ENCODE measurements around the gene FGFRL1.
"Not testable (repeated sequence)": the region's sequence is repeated elsewhere in the genome, so short reads cannot be mapped to it uniquely, and the experiment has no call there.

FGFRL1 gene

DNA sequence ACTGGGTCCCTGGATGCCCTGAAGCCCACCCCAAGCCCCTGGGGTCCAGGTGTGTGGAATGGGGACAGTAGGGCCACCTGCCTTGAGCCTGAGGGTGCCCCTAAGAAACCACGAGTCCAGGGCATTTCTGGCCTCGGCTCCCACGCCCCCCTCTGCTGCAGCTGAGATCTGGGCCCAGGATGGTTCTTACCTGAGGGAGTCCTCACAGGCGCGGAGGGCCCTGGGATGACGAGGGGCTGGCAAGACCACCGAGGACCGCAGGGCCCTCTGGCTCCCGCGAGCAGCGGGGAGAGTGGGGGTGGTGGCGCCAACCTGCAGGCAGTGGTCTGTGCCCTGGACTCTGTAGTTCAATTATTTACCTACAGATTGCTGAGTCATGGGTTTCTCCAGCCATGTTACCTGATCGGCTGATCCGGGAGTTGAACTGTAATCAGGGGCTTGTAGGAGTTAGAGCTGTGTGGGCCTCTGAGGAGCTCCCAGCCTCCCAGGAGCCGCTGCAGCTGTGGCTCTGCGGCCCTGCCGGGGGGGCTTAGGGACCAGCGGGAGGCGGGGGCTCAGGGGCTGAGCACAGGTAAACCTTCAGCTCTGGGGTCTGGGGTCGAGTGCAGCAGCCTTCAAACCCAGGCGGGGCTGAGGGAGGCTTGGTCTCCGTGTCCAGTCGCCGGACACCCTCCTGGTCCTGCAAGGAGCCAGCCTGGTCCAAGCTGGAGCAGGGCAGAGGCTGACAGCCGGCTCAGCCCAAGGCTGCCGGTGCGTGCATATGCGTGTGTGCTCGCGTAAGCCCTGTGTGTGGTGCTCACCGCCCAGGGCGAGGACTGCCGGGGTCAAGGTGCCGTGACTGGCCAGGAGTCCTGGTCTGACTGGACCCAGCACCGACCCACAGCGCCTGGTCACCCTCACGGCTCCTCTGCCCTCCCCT lies 18.1 kb upstream of the FGFRL1 start, which contains the start of gene SLC26A1:
SLC26A1 (minus strand) TSS at position 294 of the 919 bp plus-strand sequence. CDS start 1,701 bp downstream, outside the sequence.
- no peak within 1 kb of the TSS for H3K4me3 ChIP-seq (ENCODE audit: low read length)
- no peak for TF ChIP-seq ZNF274 (IDR thresholded peaks at IDR 0.05; ENCODE audit: low read depth, low read length)

DNA sequence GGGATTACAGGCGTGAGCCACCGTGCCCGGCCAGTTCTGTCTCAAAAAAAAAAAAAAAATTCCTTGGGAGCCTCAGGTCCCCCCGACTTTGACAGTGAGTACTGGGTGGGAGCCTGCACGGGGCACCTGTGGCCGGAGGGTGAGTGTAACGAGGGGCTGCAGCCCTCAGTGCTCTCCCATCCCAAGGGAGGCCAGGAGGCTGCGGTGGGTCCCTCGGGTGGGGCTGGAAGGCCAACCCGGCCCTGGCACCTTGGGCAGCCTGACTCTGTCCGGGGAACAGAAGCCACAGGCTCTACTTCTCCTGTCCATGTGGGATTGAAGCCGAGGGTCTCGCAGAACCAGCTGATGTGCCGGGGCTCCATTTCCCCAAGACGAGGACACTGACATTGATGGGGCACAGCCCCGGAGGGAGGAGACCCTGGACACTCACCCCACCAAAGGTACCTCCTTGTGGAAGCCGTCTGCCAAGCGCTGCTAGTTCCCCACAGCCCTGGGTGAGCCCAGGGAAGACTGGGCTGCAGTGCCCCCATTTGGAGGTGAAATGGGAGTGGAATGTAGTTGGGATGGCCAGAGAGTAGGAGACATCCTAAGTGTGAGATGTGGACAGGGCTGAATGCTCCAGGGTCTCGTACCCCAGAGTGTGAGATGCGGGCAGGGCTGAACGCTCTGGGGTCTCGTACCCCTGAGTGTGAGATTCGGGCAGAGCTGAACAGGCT lies 16.0 kb upstream of the FGFRL1 start:
- no peak for TF ChIP-seq ZNF274 (IDR thresholded peaks at IDR 0.05; ENCODE audit: low read depth, low read length)
- H3K4me3 ChIP-seq (ENCODE audit: low read length): no peak overlapping the region

DNA sequence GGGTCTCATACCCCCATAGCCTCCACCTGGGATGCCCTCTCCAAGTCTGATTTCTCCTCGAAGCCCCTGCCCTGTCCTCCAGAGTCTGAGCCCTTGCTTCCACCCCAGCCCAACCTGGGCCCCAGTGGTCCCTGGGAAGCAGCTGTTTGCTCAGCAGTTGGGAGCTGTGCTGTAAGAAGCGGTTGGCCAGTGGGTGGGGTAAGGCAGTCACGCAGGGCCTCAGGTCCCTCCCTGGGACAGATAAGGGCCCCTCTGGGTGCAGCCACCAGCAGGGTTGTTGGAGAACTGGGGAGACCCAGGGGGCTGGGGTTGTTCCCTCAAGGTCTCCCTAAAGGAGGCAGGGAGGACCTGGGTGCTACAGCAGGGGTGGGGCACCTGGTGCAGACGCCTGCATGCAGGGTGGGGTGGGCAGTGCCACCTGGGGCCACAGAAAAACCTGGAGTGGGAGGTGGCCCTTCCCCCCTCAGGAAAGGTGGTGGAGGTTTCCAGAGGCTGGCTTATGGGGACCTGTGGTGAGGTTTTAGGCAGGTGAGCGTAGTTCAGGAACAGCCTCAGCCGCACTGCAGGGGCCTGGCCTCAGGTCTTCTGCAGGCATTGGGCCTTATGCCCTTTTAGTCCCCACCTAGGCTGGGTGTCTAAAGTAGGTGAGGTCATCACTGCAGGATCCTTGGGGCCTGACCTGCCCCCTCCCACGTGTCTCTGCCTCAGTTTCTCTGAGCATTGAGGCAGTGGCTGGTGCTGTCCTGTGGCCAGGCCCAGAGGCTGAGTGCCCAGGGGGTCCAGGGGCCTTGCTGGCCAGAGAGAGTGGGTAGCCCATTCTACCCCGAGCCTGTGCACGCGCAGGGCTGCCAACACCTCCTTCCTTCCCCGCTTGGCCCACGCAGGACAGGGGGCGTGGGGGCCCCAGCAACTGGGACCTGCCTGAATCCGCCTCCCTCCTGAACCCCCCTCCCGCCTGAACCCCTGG lies 15.1 kb upstream of the FGFRL1 start:
- H3K4me3 ChIP-seq (ENCODE audit: low read length): no peak overlapping the region
- no peak for TF ChIP-seq ZNF274 (IDR thresholded peaks at IDR 0.05; ENCODE audit: low read depth, low read length)

DNA sequence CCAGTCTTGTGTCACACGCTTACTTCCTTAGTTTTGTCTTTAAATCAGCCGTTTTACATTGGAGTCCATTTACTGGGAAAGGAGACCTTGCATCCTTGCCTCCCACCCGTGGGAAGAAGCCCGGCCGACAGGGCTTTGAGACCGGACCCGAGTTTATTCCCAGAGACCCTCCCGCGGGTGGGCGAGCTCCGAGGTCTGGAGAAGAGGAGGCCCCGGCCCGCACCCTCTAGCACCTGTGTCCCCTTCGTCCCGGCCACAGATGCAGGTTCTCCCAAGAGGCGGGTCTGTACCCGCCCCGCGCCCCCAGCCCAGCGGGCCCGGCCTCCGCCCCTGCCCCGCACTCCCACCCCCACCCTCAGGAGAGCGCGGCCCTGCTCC lies 14.4 kb upstream of the FGFRL1 start:
- TF ChIP-seq ZNF274 (IDR thresholded peaks at IDR 0.05; ENCODE audit: low read depth, low read length): no peak

DNA sequence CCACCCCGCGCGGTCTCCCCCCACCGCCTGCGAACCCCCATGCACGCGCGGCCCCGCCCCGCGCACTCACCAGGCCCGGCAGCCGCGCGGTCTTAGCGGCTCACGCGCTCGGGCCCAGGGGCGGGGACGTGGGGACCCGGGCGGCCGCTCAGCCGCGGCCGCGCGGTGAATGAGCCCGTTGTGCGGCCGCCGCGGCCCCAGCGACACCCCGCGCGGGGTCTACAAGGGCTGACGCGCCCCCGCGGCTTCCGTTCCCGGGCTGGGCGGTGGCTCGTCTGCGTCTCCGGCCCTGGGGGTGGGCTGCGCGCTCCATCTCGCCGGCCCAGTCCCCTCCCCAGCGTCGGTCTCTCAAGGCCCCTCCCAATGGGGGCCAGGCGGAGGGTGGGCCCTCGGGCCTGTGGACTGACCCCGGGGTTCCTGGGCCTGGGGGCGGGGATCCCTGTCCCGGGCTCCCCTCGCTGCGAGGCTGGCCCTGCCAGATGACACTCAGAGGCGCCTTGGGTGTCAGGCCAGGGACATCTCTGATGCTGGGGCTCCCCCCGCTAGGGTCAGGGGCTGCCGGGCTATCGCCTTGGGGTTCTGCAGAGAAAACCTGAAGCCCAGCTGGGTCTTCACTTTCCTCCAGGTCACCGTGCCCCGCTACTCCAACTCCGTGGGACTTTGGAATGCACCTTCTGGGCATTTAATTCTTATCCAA lies 13.9 kb upstream of the FGFRL1 start:
- no peak for TF ChIP-seq ZNF274 (IDR thresholded peaks at IDR 0.05; ENCODE audit: low read depth, low read length)
- H3K4me3 ChIP-seq (ENCODE audit: low read length): no peak overlapping the region

More for the DNA sequence above, 14.4 kb upstream of the FGFRL1 start:
- no peak overlapping the region for H3K4me3 ChIP-seq (ENCODE audit: low read length)

DNA sequence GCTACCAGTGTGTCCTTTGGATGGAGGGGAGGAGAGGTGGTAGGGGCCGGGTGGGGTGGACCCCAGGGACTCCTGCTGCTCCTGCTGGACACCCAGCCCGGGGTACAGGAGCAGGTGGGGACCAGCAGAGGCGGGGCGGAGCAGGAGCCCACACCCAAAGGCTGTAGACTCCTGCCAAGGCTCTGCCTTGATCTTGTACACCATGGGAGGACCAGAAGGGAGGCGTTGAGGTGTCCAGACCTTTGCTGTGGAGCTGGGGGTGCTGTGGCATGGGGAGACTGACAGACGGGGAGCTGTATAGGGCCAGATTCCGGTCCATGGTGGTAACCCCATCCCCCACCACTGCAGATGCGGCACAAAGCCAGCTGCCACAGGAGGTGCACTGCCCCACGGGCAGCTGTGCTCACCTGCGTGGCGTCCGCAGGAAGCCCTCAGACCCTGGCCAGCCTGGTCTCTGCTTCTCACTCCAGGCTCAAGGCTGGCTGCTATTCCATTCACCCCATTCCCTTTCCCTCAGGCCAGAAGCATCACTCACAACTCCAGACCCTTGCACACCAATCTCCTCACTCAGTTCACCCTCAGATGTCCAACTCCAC lies 13.2 kb upstream of the FGFRL1 start:
- no peak overlapping the region for H3K4me3 ChIP-seq (ENCODE audit: low read length)
- no peak for TF ChIP-seq ZNF274 (IDR thresholded peaks at IDR 0.05; ENCODE audit: low read depth, low read length)

DNA sequence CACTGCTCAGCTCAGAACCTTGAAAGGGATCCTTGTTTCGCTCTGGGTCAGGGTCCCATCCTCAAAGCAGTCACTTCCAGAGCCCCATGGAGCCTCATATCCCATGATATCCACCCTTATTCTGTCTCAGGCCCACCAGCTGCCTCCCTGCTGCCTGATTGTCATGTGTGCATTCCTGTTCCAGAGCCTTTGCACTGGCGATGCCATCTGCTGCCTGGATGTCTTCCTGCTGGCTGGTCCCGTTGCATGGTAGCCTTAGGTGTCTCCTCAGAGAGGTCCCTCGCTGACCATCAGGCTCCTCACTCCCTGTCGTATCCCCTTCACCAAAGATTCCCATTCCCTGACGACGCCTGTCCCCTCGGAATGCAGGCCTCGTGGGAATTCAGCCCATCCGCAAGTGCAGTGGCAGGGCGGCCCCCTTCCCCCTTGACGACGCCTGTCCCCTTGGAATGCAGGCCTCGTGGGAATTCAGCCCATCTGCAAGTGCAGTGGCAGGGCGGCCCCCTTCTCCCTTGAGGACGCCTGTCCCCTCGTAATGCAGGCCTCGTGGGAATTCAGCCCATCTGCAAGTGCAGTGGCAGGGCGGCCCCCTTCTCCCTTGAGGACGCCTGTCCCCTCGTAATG lies 12.1 kb upstream of the FGFRL1 start:
- H3K4me3 ChIP-seq (ENCODE audit: low read length): not testable (repeated sequence)

DNA sequence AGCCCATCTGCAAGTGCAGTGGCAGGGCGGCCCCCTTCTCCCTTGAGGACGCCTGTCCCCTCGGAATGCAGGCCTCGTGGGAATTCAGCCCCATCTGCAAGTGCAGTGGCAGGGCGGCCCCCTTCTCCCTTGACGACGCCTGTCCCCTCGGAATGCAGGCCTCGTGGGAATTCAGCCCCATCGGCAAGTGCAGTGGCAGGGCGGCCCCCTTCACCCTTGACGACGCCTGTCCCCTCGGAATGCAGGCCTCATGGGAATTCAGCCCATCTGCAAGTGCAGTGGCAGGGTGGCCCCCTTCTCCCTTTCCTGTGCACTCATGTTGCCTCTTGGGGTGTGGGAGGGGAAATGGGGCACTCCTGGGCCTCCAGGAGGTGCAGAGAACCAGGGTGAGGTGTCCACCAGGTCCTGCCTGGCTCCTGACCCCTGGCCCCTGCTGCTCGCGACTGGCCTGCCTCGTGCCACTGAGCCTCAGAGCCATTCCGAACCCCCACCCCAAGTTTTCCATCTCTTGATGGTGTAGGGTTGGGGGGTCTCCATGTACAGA lies 11.5 kb upstream of the FGFRL1 start:
- H3K4me3 ChIP-seq (ENCODE audit: low read length): no peak overlapping the region
- TF ChIP-seq ZNF274 (IDR thresholded peaks at IDR 0.05; ENCODE audit: low read depth, low read length): no peak

DNA sequence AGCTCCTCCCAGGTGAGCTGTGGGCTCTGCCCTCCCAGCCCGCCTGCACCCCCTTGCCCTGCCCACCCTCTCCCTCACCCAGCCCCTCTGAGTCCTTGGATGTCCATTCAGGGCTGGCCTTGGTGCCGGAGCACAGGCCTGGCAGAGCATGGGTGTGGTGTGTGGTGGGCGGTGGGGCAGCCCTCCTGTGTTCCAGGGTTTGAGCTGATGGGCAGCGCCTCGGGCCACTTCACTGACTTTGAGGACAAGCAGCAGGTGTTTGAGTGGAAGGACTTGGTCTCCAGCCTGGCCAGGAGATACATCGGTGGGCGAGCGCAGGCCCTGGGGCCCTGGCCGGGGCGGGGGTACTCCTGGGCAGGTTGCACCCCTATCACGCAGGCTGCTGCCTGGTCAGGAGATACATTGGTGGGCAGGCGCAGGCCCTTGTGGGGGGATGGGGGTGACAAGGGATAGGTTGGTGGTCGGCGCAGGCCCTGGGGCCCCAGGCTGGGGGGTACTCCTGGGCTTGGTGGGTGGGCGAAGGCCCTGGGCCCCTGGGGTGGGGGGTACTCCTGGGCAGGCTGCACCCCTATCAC lies 10.7 kb upstream of the FGFRL1 start:
- no peak for TF ChIP-seq ZNF274 (IDR thresholded peaks at IDR 0.05; ENCODE audit: low read depth, low read length)
- no peak overlapping the region for H3K4me3 ChIP-seq (ENCODE audit: low read length)

DNA sequence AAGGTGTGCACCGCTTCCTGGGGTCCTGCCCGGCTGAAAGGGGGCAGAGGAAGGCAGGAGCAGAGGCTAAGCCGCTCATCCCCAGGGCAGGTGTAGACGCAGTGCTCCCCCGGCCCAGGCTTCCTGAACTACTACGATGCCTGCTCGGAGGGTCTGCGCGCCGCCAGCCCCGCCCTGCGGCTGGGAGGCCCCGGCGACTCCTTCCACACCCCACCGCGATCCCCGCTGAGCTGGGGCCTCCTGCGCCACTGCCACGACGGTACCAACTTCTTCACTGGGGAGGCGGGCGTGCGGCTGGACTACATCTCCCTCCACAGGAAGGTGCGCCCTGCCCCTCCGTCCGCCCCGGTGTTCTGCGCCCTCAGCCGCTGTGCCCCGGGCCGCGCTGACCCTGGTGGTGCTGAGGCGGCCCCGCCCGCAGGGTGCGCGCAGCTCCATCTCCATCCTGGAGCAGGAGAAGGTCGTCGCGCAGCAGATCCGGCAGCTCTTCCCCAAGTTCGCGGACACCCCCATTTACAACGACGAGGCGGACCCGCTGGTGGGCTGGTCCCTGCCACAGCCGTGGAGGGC lies 9.8 kb upstream of the FGFRL1 start:
- no peak for TF ChIP-seq ZNF274 (IDR thresholded peaks at IDR 0.05; ENCODE audit: low read depth, low read length)
- H3K4me3 ChIP-seq (ENCODE audit: low read length): no peak overlapping the region

DNA sequence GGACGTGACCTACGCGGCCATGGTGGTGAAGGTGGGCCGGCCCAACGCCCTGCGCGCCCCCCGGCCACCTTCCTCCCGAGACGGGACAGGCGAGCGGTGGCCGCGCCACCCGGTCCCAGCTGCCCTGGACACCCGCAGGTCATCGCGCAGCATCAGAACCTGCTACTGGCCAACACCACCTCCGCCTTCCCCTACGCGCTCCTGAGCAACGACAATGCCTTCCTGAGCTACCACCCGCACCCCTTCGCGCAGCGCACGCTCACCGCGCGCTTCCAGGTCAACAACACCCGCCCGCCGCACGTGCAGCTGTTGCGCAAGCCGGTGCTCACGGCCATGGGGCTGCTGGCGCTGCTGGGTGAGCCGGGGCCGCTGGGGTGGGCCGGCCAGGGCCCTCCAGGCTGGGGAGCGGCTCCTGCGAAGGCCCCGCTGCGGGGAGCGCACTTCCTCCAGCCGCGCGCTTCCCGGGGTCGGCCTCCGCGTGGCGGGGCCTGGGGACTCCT lies 9.2 kb upstream of the FGFRL1 start:
- TF ChIP-seq ZNF274 (IDR thresholded peaks at IDR 0.05; ENCODE audit: low read depth, low read length): no peak
- H3K4me3 ChIP-seq (ENCODE audit: low read length): no peak overlapping the region

All from GM08714 (cell line).